HG03039 (cell line): ENCODE data around the gene BCAP31.
"Not testable (repeated sequence)": the region's sequence is repeated elsewhere in the genome, so short reads cannot be mapped to it uniquely, and the experiment has no call there.

Experiments
- ATAC-seq: cut with Tn5 transposase; IDR thresholded peaks from one replicate; pipeline ENCODE4 v1.9.1; 2021; ENCODE audit warnings: mild to moderate bottlenecking, moderate library complexity; ENCODE audit not compliant: unreplicated experiment

Gene BCAP31

GRCh38 chrX:153719238-153719637 is 4.9 kb downstream of the BCAP31 start:
- no peak for ATAC-seq

GRCh38 chrX:153717445-153717844 is 6.7 kb downstream of the BCAP31 start:
- ATAC-seq, result no peak

- ATAC-seq, result no peak
Observed at GRCh38 chrX:153714256-153714655, 9.9 kb downstream of the BCAP31 start.

- no peak for ATAC-seq
Observed at GRCh38 chrX:153709726-153710674, 14.2 kb downstream of the BCAP31 start.

GRCh38 chrX:153708415-153708814 is 15.8 kb downstream of the BCAP31 start:
- ATAC-seq, result no peak

- no peak for ATAC-seq
Observed at GRCh38 chrX:153707406-153707805, 16.8 kb downstream of the BCAP31 start.

- no peak for ATAC-seq
Observed at GRCh38 chrX:153706799-153707198, 17.4 kb downstream of the BCAP31 start.

GRCh38 chrX:153705403-153706060 is 18.7 kb downstream of the BCAP31 start:
- ATAC-seq, result not testable (repeated sequence)

- not testable (repeated sequence) for ATAC-seq
Observed at GRCh38 chrX:153704631-153705402, 19.4 kb downstream of the BCAP31 start.

GRCh38 chrX:153704021-153704526 is 20.1 kb downstream of the BCAP31 start:
- ATAC-seq, result no peak

- ATAC-seq, result no peak
Observed at GRCh38 chrX:153703036-153703370, 21.2 kb downstream of the BCAP31 start.

- ATAC-seq, result no peak
Observed at GRCh38 chrX:153702336-153703035, 21.7 kb downstream of the BCAP31 start.

GRCh38 chrX:153701706-153702105 is 22.5 kb downstream of the BCAP31 start:
- no peak for ATAC-seq

GRCh38 chrX:153700967-153701366 is 23.2 kb downstream of the BCAP31 start:
- no peak for ATAC-seq

- ATAC-seq, result no peak
Observed at GRCh38 chrX:153700376-153700945, 23.7 kb downstream of the BCAP31 start.

GRCh38 chrX:153699784-153700371 is 24.3 kb downstream of the BCAP31 start:
- not testable (repeated sequence) for ATAC-seq

- ATAC-seq, result not testable (repeated sequence)
Observed at GRCh38 chrX:153699210-153699783, 24.9 kb downstream of the BCAP31 start.

- no peak for ATAC-seq
Observed at GRCh38 chrX:153697924-153698865, 26.0 kb downstream of the BCAP31 start.
